Stimulated activated CD8-positive, alpha-beta memory T cell treated with anti-CD3 and anti-CD28 coated beads, Interleukin-2, amount 100 ng/mL, for 48 hours (primary cell): ENCODE measurements around the gene FAM98C.
A peak's percentile ranks its signal among the peaks of the same experiment; 100 is the strongest.

Experiments used
- DNase-seq, 2 donors: peaks; one replicate each; pipeline ENCODE4 v3.0.0-alpha.2; 2020; ENCODE audit warnings: low read depth in 2 of 2

The FAM98C gene

GRCh38 chr19:38378866-38379265 lies 24.0 kb upstream of the FAM98C start:
- no peak for DNase-seq

- no peak for DNase-seq
These were observed 21.8 kb upstream of the FAM98C start for GRCh38 chr19:38381138-38381537.

GRCh38 chr19:38383184-38383583 lies 19.7 kb upstream of the FAM98C start:
- no peak for DNase-seq

GRCh38 chr19:38383743-38384142 lies 19.1 kb upstream of the FAM98C start:
- DNase-seq: no peak

- DNase-seq: no peak
These were observed 18.5 kb upstream of the FAM98C start for GRCh38 chr19:38384209-38385027.

- DNase-seq: no peak
These were observed 17.7 kb upstream of the FAM98C start for GRCh38 chr19:38385057-38385803.

DNA sequence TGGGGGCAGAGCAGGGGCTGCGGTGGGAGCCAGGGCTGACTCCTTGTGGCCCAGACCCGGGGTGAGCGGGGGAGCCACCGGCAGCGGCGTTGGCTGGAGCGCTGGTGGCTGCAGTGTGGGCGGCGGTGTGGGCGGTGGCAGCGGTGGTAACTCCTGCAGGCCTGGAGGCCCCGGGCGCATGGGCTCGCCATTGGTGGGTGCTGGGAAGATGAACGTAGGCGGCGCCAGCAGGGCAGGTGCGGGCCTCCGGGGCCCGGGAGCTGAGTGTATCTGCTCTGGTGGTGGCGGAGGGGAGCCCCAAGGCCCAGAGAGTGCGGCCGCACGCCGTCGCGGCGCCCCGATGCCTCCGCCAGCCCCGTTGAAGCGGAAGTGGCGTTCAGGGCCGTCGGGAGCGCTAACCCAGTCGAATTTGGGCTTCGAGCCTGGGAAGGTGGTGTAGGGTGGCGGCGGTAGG lies 17.1 kb upstream of the FAM98C start:
- DNase-seq: no peak

DNA sequence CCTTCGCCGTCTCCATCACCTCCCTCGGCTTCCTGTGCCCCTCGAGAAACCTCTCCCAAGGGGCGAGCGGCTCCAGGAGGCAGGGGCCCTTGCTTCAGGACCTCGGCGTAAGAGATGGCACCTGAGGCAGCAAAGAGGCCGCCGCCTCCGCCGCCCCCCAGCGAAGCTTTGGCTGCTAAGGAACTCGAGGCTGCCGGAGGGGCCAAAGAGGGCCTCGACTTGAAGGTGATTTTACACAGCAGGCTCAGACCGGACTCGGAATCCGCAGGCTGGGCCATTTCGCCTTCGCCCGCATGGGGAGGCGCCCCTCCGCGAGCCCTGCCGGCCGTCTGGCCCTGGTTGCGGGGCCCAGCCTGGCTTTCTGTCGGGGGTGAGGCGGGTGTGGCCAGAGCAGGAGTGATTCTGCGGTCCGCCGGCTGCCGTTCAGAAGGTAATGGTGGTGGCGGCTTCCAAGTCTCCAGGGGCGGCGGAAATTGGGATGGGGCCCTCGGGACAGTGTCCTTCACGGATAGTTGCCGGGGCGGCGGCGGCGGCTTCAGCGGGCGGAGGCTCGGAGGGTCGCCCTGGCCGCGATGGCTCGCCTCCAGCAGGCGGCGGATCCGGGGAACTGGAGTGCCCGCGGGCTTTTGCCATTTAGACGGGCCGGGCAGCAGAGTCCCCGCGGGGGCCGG lies 16.5 kb upstream of the FAM98C start:
- no peak for DNase-seq

DNA sequence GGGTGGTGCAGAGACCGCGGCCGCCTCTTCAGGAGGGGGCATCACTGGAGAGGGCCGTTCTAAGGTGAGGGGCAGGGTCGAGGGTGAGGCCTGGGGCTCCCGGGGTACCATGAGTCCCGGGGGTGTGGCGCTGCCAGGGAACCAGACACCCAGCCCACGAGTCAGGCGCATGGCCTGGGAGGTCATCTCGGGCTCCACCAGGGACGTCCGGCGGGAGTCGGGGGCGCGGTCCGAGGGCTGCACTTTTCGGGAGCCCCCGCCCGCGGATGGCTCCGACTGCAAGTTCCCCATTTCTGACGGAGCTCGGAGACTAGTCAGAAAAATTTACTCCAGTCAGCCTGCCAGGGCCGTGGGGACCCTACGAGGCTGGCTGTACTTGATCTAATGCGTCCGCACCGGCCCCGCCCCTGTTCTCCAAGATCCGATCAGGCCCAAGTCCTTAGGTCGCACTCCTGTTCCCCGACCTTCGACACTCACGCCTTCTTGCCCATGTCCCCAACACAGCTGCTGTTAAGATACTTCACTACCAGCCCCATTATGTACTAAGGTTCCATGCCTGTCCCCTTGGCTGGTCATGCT lies 15.8 kb upstream of the FAM98C start:
- DNase-seq: no peak

GRCh38 chr19:38387550-38388348 lies 15.1 kb upstream of the FAM98C start, which contains the start of gene GGN:
TSS of gene GGN (minus strand) at chr19:38388034. CDS start at chr19:38387261, 773 bp downstream.
- DNase-seq: peak; percentile 60 to 78

DNA sequence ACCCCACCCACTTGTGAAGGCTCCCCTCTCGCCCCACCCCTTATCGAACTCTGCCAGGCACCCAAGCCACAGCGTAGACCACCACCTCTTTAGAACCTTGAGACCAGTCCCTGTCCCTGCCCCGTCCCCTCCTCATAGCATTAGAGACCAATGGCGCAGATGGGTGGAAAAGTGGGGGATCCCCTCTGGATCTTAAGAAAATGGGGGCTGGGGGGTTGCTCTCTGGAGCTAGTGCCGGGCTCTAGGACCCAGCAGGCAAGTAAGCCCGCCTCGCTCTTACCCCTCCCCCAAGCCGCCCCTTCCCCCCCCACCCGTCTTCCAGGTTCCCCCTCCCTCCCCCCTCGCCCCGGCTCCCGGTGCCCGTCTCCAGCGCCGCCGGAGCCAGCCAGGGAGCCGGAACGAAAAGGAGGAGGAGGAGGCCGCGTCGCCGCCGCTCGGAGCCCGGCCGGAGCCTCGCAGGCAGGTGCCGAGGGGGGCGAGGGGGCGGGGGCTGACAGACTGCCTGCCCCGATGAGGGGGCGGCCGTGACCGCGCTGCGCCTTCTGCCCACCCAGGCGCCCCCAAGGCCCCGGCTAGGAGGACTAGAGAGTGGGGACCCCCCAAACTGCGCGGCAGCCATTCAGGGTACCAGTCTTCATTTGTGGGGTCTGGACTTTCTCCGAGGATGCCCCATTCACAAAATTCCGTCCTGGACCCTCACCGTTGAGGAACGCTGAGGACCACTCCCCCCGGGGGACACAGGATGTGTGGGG lies 14.4 kb upstream of the FAM98C start, which contains the start of gene SPRED3:
TSS of gene SPRED3 (plus strand) at position 349 of the 752 bp plus-strand sequence. CDS start 1,606 bp downstream, outside the sequence.
- no peak for DNase-seq

- DNase-seq: no peak
These were observed 13.6 kb upstream of the FAM98C start for GRCh38 chr19:38389101-38389925.

GRCh38 chr19:38389957-38390924 lies 12.7 kb upstream of the FAM98C start:
- DNase-seq: no peak

DNA sequence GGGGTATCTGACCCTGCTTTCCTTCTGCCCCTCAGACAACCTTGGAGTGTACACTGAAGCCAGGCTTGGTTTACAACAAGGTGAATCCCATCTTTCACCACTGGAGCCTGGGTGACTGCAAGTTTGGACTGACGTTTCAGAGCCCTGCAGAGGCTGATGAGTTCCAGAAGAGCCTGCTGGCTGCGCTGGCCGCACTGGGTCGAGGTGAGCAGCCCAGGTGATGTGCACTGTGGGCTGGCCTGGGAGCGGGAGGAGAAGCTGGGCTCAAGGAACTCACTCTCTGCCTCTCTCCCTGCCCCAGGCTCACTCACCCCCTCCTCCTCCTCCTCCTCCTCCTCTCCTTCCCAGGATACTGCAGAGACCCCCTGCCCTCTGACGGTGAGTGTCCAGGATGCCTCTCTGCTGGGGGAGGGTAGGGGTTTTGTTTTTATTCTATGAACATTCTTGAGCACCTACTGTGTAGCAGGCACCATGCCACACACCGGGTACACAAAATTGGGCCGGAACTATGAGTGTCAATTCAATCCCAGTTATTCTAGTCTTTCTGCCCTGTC lies 10.9 kb upstream of the FAM98C start:
- no peak for DNase-seq

DNA sequence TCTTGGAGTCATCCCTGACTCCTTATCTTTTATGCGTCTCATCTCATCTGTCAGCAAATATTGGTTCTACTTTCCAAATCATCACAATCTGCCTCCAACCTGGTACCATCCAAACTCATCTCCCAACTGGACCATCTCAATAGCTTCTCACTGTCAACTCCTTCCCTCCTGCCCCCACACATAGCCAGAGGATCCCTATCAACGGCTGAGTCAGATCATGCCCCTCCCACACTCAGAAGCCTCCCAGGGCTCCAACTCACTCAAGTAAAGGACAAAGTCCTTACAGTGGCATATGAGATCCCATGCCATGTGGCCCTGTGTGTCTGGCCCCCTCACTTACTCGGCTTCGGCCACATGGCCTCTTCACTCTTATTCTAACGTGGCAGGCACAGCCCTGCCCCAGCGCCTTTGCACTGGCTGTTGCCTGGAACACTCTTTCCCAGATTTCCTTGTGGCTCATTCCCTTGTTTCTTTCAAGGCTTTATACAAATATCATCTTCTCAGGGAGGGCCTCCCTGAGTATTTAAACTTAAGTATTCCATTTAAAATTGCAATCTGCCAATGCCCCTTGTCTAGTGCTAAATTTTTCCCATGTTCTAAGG lies 10.1 kb upstream of the FAM98C start:
- DNase-seq: no peak

- peak; percentile 67 to 73 for DNase-seq
These were observed 8.4 kb upstream of the FAM98C start for GRCh38 chr19:38394488-38394887.

DNA sequence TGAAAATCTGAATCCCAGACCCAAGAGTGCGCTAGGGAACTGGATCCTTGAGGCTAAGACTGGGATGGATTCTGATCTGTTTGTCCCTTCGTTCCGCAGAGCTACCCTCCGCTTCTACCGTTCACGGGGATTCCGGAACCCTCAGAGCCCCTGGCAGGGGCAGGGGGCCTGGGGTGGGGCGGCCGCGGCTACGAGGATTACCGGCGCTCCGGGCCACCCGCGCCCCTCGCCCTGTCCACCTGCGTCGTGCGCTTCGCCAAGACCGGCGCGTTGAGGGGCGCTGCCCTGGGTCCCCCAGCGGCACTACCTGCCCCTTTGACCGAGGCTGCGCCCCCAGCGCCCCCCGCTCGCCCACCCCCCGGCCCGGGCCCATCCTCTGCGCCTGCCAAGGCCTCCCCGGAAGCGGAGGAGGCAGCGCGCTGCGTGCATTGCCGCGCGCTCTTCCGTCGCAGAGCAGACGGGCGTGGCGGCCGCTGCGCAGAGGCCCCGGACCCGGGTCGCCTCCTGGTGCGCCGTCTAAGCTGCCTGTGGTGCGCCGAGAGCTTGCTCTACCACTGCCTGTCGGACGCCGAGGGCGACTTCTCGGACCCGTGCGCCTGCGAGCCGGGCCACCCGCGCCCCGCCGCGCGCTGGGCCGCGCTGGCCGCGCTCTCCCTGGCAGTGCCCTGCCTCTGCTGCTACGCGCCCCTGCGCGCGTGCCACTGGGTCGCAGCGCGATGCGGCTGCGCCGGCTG lies 7.3 kb upstream of the FAM98C start:
- peak in 1 of 2 donors; percentile 30 for DNase-seq
